Duodenal mucosa (tissue), 2 donors: ENCODE results near the gene ERVFRD-1.

Experiments
- H3K27ac ChIP-seq: one replicate; pipeline ENCODE4 v1.7.0; 2013; ENCODE audit warnings: low read depth, low read length
- H3K27me3 ChIP-seq, 2 donors: one replicate each; pipeline ENCODE4 v1.7.0; 2013; ENCODE audit warnings: low read length in 2 of 2, control low read depth in 1 of 2; ENCODE audit not compliant: insufficient read depth in 2 of 2, control insufficient read depth in 1 of 2
- H3K36me3 ChIP-seq, 2 donors: one replicate each; pipeline ENCODE4 v1.7.0; 2013; ENCODE audit warnings: low read length in 2 of 2, control low read depth in 1 of 2; ENCODE audit not compliant: insufficient read depth in 2 of 2, control insufficient read depth in 1 of 2
- H3K4me1 ChIP-seq, 2 donors: one replicate each; pipeline ENCODE4 v1.7.0; 2013; ENCODE audit warnings: low read length in 2 of 2, control low read depth in 1 of 2; ENCODE audit not compliant: insufficient read depth in 2 of 2, control insufficient read depth in 1 of 2
- H3K4me3 ChIP-seq, 2 donors: one replicate each; pipeline ENCODE4 v1.7.0; 2013; ENCODE audit warnings: low read length in 2 of 2, low read depth in 1 of 2
- H3K9ac ChIP-seq, 2 donors: one replicate each; pipeline ENCODE4 v1.7.0; 2013; ENCODE audit warnings: low read length in 2 of 2, low read depth in 1 of 2
- H3K9me3 ChIP-seq, 2 donors: one replicate each; pipeline ENCODE4 v1.7.0; 2013; ENCODE audit warnings: low read length in 2 of 2, control low read depth in 1 of 2; ENCODE audit not compliant: control insufficient read depth in 1 of 2

Gene ERVFRD-1

DNA sequence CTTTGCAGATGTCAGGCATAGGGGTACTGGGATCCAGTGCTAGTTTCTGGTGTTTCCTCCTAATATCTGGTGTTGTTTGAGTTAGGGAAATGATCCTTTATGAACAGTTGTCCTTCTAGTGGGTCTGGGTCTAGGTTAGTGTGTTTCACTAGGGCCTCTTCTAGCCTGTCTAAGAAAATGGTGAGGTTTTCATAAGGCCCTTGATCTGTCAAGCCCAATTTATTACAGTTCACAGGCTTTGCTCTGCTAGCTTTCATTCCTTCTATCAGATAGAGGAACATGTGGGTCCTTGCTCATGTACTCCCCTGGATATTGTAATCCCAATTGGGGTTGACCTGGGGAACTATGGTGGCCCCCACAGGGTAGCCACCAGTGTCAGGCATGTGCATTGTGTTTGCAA is 2.8 kb downstream of the ERVFRD-1 start:
- Histone ChIP-seq H3K4me1 (no peaks in the 10 kb centered on the region), H3K36me3 (no peaks in the 10 kb centered on the region), H3K4me3 (no peak overlapping the region), H3K9me3 (no peaks in the 10 kb centered on the region), H3K27ac (no peak overlapping the region), H3K27me3 (no peaks in the 10 kb centered on the region), H3K9ac (no peak overlapping the region)

DNA sequence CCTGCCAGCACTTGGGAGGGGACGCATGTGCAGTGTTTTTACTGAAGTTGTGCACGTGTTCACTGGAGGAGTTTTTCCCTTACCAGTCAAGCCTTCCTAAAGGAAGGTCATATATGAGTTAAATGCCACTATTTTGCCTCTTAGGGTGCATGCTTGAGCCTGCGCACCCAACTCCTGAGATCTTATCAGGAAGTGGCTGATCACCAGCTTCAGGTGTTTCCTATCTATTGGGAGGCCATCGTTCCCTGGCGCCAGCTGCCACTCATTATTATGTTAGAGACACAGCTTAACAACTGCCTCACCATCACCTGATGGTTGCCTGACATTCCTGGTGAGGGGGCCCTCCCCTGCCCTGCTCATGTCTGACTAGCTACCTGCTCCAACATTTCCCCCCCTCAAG is 8.5 kb downstream of the ERVFRD-1 start:
- H3K27ac ChIP-seq: no peak overlapping the region
- no peak overlapping the region for H3K4me3 ChIP-seq
- H3K27me3 ChIP-seq: no peaks in the 10 kb centered on the region
- no peaks in the 10 kb centered on the region for H3K36me3 ChIP-seq
- no peaks in the 10 kb centered on the region for H3K9me3 ChIP-seq
- H3K4me1 ChIP-seq: peaks cover 0 to 1% of the 10 kb centered on the region in 2 donors
- H3K9ac ChIP-seq: no peak overlapping the region

- Histone ChIP-seq H3K4me1 (peaks cover 0 to 6% of the 10 kb centered on the region in 2 donors), H3K36me3 (no peaks in the 10 kb centered on the region), H3K27ac (no peak overlapping the region), H3K27me3 (no peaks in the 10 kb centered on the region), H3K9me3 (no peaks in the 10 kb centered on the region), H3K4me3 (no peak overlapping the region), H3K9ac (no peak overlapping the region)
These were observed 10.1 kb downstream of the ERVFRD-1 start for GRCh38 chr6:11101417-11101816.

DNA sequence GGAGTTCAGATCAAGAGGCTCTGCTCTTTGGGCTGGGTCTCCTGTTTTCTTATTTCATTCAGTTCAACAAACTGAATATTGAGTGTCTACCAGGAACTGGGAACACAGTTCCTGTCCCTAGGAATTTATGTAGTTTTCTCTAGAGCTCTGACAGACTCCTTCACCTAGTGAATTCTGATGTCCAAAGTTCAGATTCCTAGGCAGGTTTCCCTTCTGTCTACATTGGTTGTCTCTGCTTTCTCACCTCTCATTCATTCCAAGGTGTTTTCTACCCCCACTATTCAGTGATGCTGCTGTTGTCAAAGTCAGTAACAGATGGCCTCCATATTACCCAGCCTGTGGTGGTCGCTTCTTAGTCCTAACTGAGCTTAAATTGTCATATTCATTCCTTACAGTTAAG is 13.5 kb downstream of the ERVFRD-1 start:
- no peak overlapping the region for H3K27ac ChIP-seq
- no peaks in the 10 kb centered on the region for H3K36me3 ChIP-seq

DNA sequence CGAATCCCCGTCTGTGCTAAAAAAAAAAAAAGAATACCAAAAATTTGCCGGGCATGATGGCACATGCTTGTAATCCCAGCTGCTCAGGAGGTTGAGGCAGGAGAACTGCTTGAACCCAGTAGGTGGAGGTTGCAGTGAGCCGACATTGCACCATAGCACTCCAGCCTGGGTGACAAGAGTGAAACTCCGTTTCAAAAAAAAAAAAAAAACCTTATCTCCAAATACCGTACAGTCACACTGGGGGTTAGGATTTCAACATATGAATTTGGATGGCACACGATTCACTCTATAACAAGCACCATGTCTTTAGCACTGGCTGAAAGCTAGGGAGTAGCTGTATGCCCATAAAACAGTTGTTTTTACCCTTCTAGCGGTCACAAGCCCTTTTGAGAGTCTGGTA is 14.0 kb downstream of the ERVFRD-1 start:
- Histone ChIP-seq H3K4me3 (no peak overlapping the region), H3K27me3 (no peaks in the 10 kb centered on the region), H3K9ac (no peak overlapping the region), H3K9me3 (no peaks in the 10 kb centered on the region), H3K27ac (no peak overlapping the region), H3K4me1 (peaks cover 16 to 24% of the 10 kb centered on the region in 2 donors), H3K36me3 (no peaks in the 10 kb centered on the region)

More for the DNA sequence above, 13.5 kb downstream of the ERVFRD-1 start:
- H3K4me1 ChIP-seq: peaks cover 16 to 20% of the 10 kb centered on the region in 2 donors
- no peak overlapping the region for H3K4me3 ChIP-seq
- no peaks in the 10 kb centered on the region for H3K9me3 ChIP-seq
- no peak overlapping the region for H3K9ac ChIP-seq
- H3K27me3 ChIP-seq: no peaks in the 10 kb centered on the region

GRCh38 chr6:11096109-11096508 is 15.4 kb downstream of the ERVFRD-1 start:
- Histone ChIP-seq H3K4me3 (peak overlapping the region in 1 of 2 donors; percentile 6), H3K27ac (no peak overlapping the region), H3K27me3 (no peaks in the 10 kb centered on the region)

GRCh38 chr6:11094941-11095340 is 16.6 kb downstream of the ERVFRD-1 start:
- H3K27me3 ChIP-seq: no peaks in the 10 kb centered on the region
- H3K9me3 ChIP-seq: no peaks in the 10 kb centered on the region
- peak overlapping the region; percentile 72 to 80 for H3K9ac ChIP-seq
- H3K4me1 ChIP-seq: peaks cover 16 to 24% of the 10 kb centered on the region in 2 donors
- peak overlapping the region; percentile 94 to 97 for H3K4me3 ChIP-seq
- H3K36me3 ChIP-seq: no peaks in the 10 kb centered on the region
- no peak overlapping the region for H3K27ac ChIP-seq

More at GRCh38 chr6:11096109-11096508, 15.4 kb downstream of the ERVFRD-1 start:
- H3K9me3 ChIP-seq: no peaks in the 10 kb centered on the region
- H3K9ac ChIP-seq: no peak overlapping the region
- peaks cover 16 to 24% of the 10 kb centered on the region in 2 donors for H3K4me1 ChIP-seq
- no peaks in the 10 kb centered on the region for H3K36me3 ChIP-seq

- no peaks in the 10 kb centered on the region for H3K36me3 ChIP-seq
- peak overlapping the region; percentile 72 to 80 for H3K9ac ChIP-seq
- H3K27me3 ChIP-seq: no peaks in the 10 kb centered on the region
- peak overlapping the region; percentile 94 to 97 for H3K4me3 ChIP-seq
- no peaks in the 10 kb centered on the region for H3K9me3 ChIP-seq
- H3K27ac ChIP-seq: peak overlapping the region; percentile 66
- H3K4me1 ChIP-seq: peaks cover 16 to 24% of the 10 kb centered on the region in 2 donors
These were observed 17.1 kb downstream of the ERVFRD-1 start for GRCh38 chr6:11094411-11094851.

- Histone ChIP-seq H3K36me3 (no peaks in the 10 kb centered on the region), H3K4me1 (peaks cover 16 to 24% of the 10 kb centered on the region in 2 donors), H3K9ac (peak within 1 kb of the TSS; percentile 95), H3K27ac (peak within 1 kb of the TSS; percentile 94), H3K27me3 (no peaks in the 10 kb centered on the region), H3K9me3 (no peaks in the 10 kb centered on the region), H3K4me3 (peak within 1 kb of the TSS; percentile 94 to 97)
These were observed 17.7 kb downstream of the ERVFRD-1 start, which contains the start of gene SMIM13 for GRCh38 chr6:11093626-11094410. TSS of gene SMIM13 (plus strand) at chr6:11093834. CDS start at chr6:11094314, 480 bp downstream.

DNA sequence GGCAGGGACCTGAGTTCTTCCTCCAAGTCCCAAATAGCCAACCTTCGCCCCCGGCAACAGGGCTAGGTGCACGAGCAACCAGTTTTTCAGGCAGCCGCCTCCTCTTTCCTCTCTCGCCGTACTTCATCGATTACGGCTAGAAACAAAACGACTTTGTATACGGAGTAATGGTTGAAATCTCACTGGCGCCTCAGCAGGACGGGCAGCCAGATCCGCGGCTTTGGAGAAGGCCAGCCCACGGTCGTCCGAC is 18.2 kb downstream of the ERVFRD-1 start:
- Histone ChIP-seq H3K4me3 (peak overlapping the region; percentile 94 to 97), H3K9ac (peak overlapping the region; percentile 95), H3K9me3 (no peaks in the 10 kb centered on the region), H3K36me3 (no peaks in the 10 kb centered on the region), H3K27me3 (no peaks in the 10 kb centered on the region), H3K27ac (peak overlapping the region; percentile 94), H3K4me1 (peaks cover 16 to 24% of the 10 kb centered on the region in 2 donors)
